HepG2 (cell line): ENCODE measurements around the gene PTX4. TPM values are rescaled to one million over a fixed set of nuclear protein-coding genes. Genes with fewer than 3 reads are reported as not detected.

Experiments used
- ATAC-seq: fragments of 200-7000 bp; cut with Tn5 transposase; 3 replicates; pipeline ENCODE4 v1.9.1; 2020; ENCODE audit warnings: mild to moderate bottlenecking, moderate library complexity
- BruUV-seq: library from RNA; stranded (reverse); fragments of 400-500 nt; replicated peaks from 2 replicates; lab custom pipeline; 2021; lab: Mats Ljungman, UMichigan
- CTCF ChIA-PET: fragments of 300-600 bp; formaldehyde crosslinking; extraction: SDS; loops from one replicate; lab custom pipeline; 2021; ENCODE audit warnings: low total read pairs, inconsistent platforms, low intra/inter-chr PET ratio; lab: Yijun Ruan, JAX
- POLR2A ChIA-PET: fragments of 350-600 bp; sonication (Branson Sonifier 250); formaldehyde crosslinking; loops from one replicate; lab custom pipeline; 2020; ENCODE audit warnings: antibody characterized with exemption, inconsistent platforms; lab: Yijun Ruan, JAX
- DNase-seq: peaks from one replicate; pipeline ENCODE4 v3.0.0-alpha.2; 2015; ENCODE audit warnings: low spot score
- FAIRE-seq: peaks from 3 replicates; lab custom pipeline; 2011; peaks lifted over from hg19 to GRCh38; lab: Jason Lieb, UNC
- H2AFZ ChIP-seq: one replicate; pipeline ENCODE4 v1.6.1; 2011; ENCODE audit warnings: low read length, inconsistent platforms
- H3K27ac ChIP-seq: fragments of 300-600 bp; 3 replicates; pipeline ENCODE4 v1.8.0; 2011; ENCODE audit warnings: mixed run types, mild to moderate bottlenecking, mixed read lengths, low read length, inconsistent platforms; ENCODE audit not compliant: insufficient read depth; ENCODE audit errors: extremely low read length
- H3K27me3 ChIP-seq, 2 experiments: fragments of 200-600 bp in 1 of 2; 2 replicates in 1 of 2; 3 replicates in 1 of 2; pipeline versions ENCODE4 v1.6.0 to v1.8.0; 2011; ENCODE audit warnings: low read length in 2 of 2, mild to moderate bottlenecking in 2 of 2, moderate library complexity in 2 of 2, inconsistent platforms in 1 of 2; ENCODE audit not compliant: insufficient read depth in 2 of 2, control insufficient read depth in 1 of 2
- H3K36me3 ChIP-seq, 2 experiments: fragments of 200-600 bp in 1 of 2; replicated peaks in 1 of 2; 2 replicates in 1 of 2; 3 replicates in 1 of 2; pipeline versions ENCODE4 v1.5.1 to v1.8.0; 2011; ENCODE audit warnings: low read length in 2 of 2, inconsistent platforms in 1 of 2; ENCODE audit not compliant: insufficient read depth in 2 of 2, control insufficient read depth in 1 of 2
- H3K4me1 ChIP-seq: 2 replicates; pipeline ENCODE4 v1.5.1; 2012; ENCODE audit warnings: low read length, inconsistent platforms; ENCODE audit not compliant: insufficient read depth
- H3K4me2 ChIP-seq: 2 replicates; pipeline ENCODE4 v1.6.0; 2011; ENCODE audit warnings: low read depth, low read length, inconsistent platforms
- H3K4me3 ChIP-seq, 3 experiments: fragments of 200-600 bp in 1 of 3; sonication (generic), shearing (Covaris generic) in 1 of 3; replicated peaks in 1 of 3; 2 replicates each; pipeline ENCODE4 v1.5.1; 2011 to 2016; ENCODE audit warnings: low read length in 3 of 3, inconsistent platforms in 2 of 3, low read depth in 2 of 3, mild to moderate bottlenecking in 2 of 3, control low read depth in 1 of 3, mixed read lengths in 1 of 3; ENCODE audit not compliant: insufficient read depth in 1 of 3
- H3K79me2 ChIP-seq: one replicate; pipeline ENCODE4 v1.6.1; 2011; ENCODE audit warnings: low read length, inconsistent platforms; ENCODE audit not compliant: insufficient read depth
- H3K9ac ChIP-seq: 2 replicates; pipeline ENCODE4 v1.6.0; 2011; ENCODE audit warnings: mild to moderate bottlenecking, low read depth, low read length, inconsistent platforms; ENCODE audit not compliant: insufficient read depth
- H3K9me3 ChIP-seq: 2 replicates; pipeline ENCODE4 v1.5.1; 2012; ENCODE audit warnings: mild to moderate bottlenecking, low read length
- H4K20me1 ChIP-seq: 2 replicates; pipeline ENCODE4 v1.6.0; 2011; ENCODE audit warnings: inconsistent platforms, mild to moderate bottlenecking, low read length, moderate library complexity; ENCODE audit not compliant: insufficient read depth
- AGO2 ChIP-seq: fragments of 200-400 bp; formaldehyde crosslinking; optimal IDR thresholded peaks from 2 replicates; pipeline ENCODE3; 2017; ENCODE audit warnings: mild to moderate bottlenecking, low read depth, low read length, moderate library complexity
- DNMT3B ChIP-seq: conservative IDR thresholded peaks from 2 replicates; pipeline ENCODE4 v1.6.1; 2016; ENCODE audit warnings: missing biosample characterization, control low read depth
- ESRRA ChIP-seq: sonication (generic); formaldehyde crosslinking; IDR thresholded peaks from 2 replicates; pipeline ENCODE4 v1.5.1; 2020; ENCODE audit warnings: mild to moderate bottlenecking, low read depth, missing genetic modification reagents
- RARA ChIP-seq: IDR thresholded peaks from 2 replicates; pipeline ENCODE4 v1.6.1; 2016; ENCODE audit warnings: missing genetic modification reagents, missing compliant biosample characterization
- RBFOX2 ChIP-seq: fragments of 200-400 bp; formaldehyde crosslinking; IDR thresholded peaks from 2 replicates; pipeline ENCODE4 v1.6.1; 2017; ENCODE audit warnings: low read depth, mild to moderate bottlenecking, low read length
- RBM22 ChIP-seq: fragments of 200-400 bp; formaldehyde crosslinking; optimal IDR thresholded peaks from 2 replicates; pipeline ENCODE3; 2017; ENCODE audit warnings: mild to moderate bottlenecking, low read length, moderate library complexity
- ZFX ChIP-seq: sonication (generic); formaldehyde crosslinking; IDR thresholded peaks from 2 replicates; pipeline ENCODE4 v1.4.0; 2020; ENCODE audit warnings: mild to moderate bottlenecking, low read depth, missing genetic modification reagents, moderate library complexity
- ZNF207 ChIP-seq: fragments of 450-650 bp; IDR thresholded peaks from 2 replicates; pipeline ENCODE4 v1.6.1; 2016; ENCODE audit warnings: antibody characterized with exemption, borderline replicate concordance
- ZNF549 ChIP-seq: sonication (generic); formaldehyde crosslinking; IDR thresholded peaks from 2 replicates; pipeline ENCODE4 v1.5.0; 2020; ENCODE audit warnings: missing genetic modification reagents
- WGBS: methylation state at CpG from one replicate; pipeline ENCODE4 v1.1.6; 2017; ENCODE audit warnings: low lambda C conversion rate; 5-methylcytosine and 5-hydroxymethylcytosine counted together
- in situ Hi-C: cut with HindIII; loops from 2 replicates; pipeline ENCODE4 v1.10.0; 2017; ENCODE audit warnings: low pct_unique_long_range_greater_than_20kb; ENCODE audit not compliant: extremely low pct_ligation_motif_present
- intact Hi-C: fragments of 100-400 bp; cut with micrococcal nuclease; formaldehyde crosslinking; loops from one replicate; pipeline ENCODE4 v1.10.0; 2022; ENCODE audit not compliant: unreplicated experiment
- polyA plus RNA-seq, 8 experiments: library from polyadenylated mRNA; depleted of rRNA in 3 of 8; stranded (reverse) in 7 of 8; unstranded in 1 of 8; fragments of >200 nt; fragmentation: Illumina TruSeq in 4 of 8; extraction: Trizol in 4 of 8; gene quantifications; 2 replicates each; pipeline versions ENCODE4 v1.2.1 to v1.2.3, GENCODE V29; 2011 to 2016; ENCODE audit warnings: low read depth in 4 of 8, missing spikeins in 1 of 8, mixed read lengths in 1 of 8; ENCODE audit not compliant: insufficient read depth in 1 of 8
- total RNA-seq, 5 experiments: library from RNA; depleted of rRNA; stranded (reverse); fragments of >200 nt; fragmentation: Illumina TruSeq; extraction: Trizol; gene quantifications; 2 replicates each; pipeline ENCODE4 v1.2.3, GENCODE V29; 2016; ENCODE audit warnings: low read depth in 1 of 5
- TF ChIP-seq, protein P1 (sequence below): sonication (generic); formaldehyde crosslinking; IDR thresholded peaks from 2 replicates; pipeline ENCODE4 v1.5.0; 2020; ENCODE audit warnings: missing genetic modification reagents
- TF ChIP-seq, protein P2 (sequence below): sonication (generic); formaldehyde crosslinking; IDR thresholded peaks from 2 replicates; pipeline ENCODE4 v1.5.0; 2020; ENCODE audit warnings: missing genetic modification reagents
- TF ChIP-seq, protein P3 (sequence below): sonication (generic); formaldehyde crosslinking; IDR thresholded peaks from 2 replicates; pipeline ENCODE4 v1.8.1; 2023; ENCODE audit warnings: mild to moderate bottlenecking, moderate library complexity, missing genetic modification reagents

PTX4 gene
- total and polyA plus RNA-seq, 2 of the 13 experiments (the other 11 are each of a cell fraction or from before 2014, with no cell fraction given), result 0.04 TPM; not detected in 1

DNA sequence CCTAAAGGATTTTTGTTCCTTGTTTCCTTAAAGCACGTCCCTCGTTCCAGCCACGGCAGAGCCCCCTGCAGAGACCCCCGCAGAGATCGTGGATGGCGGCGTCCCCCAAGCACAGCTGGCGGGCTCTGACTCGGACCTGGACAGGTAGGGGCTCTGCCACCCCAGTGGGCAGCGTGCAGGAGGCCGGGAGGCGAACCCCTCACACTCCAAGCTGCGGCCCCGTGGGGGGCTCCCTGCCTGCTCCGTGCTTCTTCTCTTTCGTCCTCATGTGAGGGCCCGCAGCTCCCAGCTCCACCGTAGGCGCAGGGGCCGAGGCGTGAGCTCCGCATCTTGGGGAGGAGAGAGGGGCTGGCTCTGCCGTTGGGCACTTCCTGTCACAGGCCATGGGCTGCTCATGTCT, 12.9 kb upstream of the PTX4 start:
- no peak for ATAC-seq
- no peaks in the 10 kb centered on the region for H3K9me3 ChIP-seq
- ChIA-PET CTCF (no interaction called here), POLR2A (no interaction called here)
- peaks cover 8 to 30% of the 10 kb centered on the region in 2 experiments; a peak in 2 of 5 replicates for H3K36me3 ChIP-seq
- H3K27me3 ChIP-seq, result no peaks in the 10 kb centered on the region
- 100% methylated on average over 9 of the region's 23 CpGs for WGBS
- no peak for DNase-seq
- H2AFZ ChIP-seq, result no peak overlapping the region
- H3K4me1 ChIP-seq, result no peaks in the 10 kb centered on the region
- TF ChIP-seq, protein P1, sequence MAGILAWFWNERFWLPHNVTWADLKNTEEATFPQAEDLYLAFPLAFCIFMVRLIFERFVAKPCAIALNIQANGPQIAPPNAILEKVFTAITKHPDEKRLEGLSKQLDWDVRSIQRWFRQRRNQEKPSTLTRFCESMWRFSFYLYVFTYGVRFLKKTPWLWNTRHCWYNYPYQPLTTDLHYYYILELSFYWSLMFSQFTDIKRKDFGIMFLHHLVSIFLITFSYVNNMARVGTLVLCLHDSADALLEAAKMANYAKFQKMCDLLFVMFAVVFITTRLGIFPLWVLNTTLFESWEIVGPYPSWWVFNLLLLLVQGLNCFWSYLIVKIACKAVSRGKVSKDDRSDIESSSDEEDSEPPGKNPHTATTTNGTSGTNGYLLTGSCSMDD (CRISPR knock-in tag), result no peak
- no peak for TF ChIP-seq DNMT3B
- peak; percentile 48 for TF ChIP-seq AGO2
- no peak overlapping the region for H3K4me2 ChIP-seq
- no peak for FAIRE-seq
- H4K20me1 ChIP-seq, result no peaks in the 10 kb centered on the region
- in situ Hi-C loops, result no loop called here
- no peak overlapping the region for H3K9ac ChIP-seq
- BruUV-seq, result no TSS peak
- intact Hi-C loops, result no loop called here
- no peaks in the 10 kb centered on the region for H3K79me2 ChIP-seq
- H3K4me3 ChIP-seq, result no peak overlapping the region
- H3K27ac ChIP-seq, result no peak overlapping the region

DNA sequence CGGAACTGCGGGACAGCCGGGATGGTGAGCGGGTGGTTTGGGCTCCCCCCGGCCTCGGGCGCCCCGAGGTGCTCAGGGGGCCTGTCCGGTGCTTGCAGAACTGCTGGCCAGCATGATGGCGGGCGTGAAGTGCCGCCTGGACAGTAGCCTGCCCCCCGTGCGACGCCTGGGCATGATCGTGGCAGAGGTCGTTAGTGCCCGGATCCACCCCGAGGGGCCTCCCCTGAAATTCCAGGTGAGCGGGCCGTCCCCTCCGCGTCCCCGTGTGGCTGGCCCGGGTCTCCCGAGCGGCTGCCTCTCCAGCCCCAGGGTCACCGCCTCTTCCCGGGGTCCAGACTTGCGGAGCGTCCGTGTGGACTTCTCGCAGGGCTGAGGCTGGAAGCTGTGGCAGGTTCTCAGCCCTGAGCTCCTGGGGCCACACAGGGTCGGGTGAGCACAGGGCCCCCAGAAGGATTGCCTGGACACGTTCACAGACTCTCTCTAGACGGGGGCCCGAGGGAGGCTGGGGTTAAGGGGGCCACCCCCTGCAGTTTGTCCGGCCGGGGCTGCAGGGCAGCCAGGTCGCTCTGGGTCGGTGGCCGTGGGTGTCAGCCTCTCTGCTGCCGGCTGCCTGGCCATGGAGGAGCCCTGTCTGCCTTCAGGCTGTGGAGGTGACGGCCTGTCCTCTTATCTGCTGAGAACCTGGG, 11.9 kb upstream of the PTX4 start:
- H3K4me2 ChIP-seq, result no peak overlapping the region
- no peak for TF ChIP-seq ESRRA (CRISPR knock-in tag)
- TF ChIP-seq AGO2, result peak; percentile 22
- no peak for TF ChIP-seq ZNF549 (CRISPR knock-in tag)
- peak; percentile 22 for TF ChIP-seq RBFOX2
- TF ChIP-seq ZFX, result no peak
- TF ChIP-seq RARA (CRISPR knock-in tag), result no peak
- no peak for TF ChIP-seq RBM22
- TF ChIP-seq, protein P2, sequence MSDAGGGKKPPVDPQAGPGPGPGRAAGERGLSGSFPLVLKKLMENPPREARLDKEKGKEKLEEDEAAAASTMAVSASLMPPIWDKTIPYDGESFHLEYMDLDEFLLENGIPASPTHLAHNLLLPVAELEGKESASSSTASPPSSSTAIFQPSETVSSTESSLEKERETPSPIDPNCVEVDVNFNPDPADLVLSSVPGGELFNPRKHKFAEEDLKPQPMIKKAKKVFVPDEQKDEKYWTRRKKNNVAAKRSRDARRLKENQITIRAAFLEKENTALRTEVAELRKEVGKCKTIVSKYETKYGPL (CRISPR knock-in tag), result no peak
- TF ChIP-seq, protein P3, sequence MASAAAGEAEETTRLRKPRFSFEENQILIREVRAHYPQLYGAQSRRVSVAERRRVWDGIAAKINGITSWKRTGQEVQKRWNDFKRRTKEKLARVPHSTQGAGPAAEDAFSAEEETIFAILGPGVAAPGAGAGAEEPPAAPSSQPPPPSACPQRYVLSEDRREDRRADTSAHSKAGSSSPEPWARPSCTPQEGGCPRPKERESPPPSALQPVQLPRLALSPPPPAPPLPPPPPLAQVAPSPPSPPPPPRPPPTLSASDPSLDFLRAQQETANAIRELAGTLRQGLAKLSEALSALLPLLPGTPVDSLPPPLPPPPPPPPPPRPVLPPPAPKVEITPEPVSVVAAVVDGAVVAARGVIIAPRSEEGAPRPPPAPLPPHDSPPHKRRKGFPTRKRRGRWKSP (CRISPR knock-in tag), result no peak
- no peak for TF ChIP-seq ZNF207
- no peak for ATAC-seq
- peaks cover 8 to 34% of the 10 kb centered on the region in 2 experiments; a peak in 2 of 5 replicates for H3K36me3 ChIP-seq
- ChIA-PET POLR2A (no interaction called here), CTCF (no interaction called here)
- intact Hi-C loops, result no loop called here
- DNase-seq, result no peak
- no peaks in the 10 kb centered on the region for H3K4me1 ChIP-seq
- no peak overlapping the region for H2AFZ ChIP-seq
- FAIRE-seq, result no peak
- H3K9ac ChIP-seq, result no peak overlapping the region
- H3K27ac ChIP-seq, result no peak overlapping the region
- no TSS peak for BruUV-seq
- in situ Hi-C loops, result no loop called here
- no peaks in the 10 kb centered on the region for H3K9me3 ChIP-seq
- H4K20me1 ChIP-seq, result no peaks in the 10 kb centered on the region
- 100% methylated on average over 10 of the region's 44 CpGs for WGBS
- H3K27me3 ChIP-seq, result no peaks in the 10 kb centered on the region
- H3K79me2 ChIP-seq, result no peaks in the 10 kb centered on the region
- no peak overlapping the region for H3K4me3 ChIP-seq
